EH (cell line): ENCODE results near the gene C12orf43.

Experiments
- DNase-seq: peaks from one replicate; pipeline ENCODE4 v3.0.0-alpha.2; 2015; ENCODE audit warnings: low read depth

C12orf43 gene

DNA sequence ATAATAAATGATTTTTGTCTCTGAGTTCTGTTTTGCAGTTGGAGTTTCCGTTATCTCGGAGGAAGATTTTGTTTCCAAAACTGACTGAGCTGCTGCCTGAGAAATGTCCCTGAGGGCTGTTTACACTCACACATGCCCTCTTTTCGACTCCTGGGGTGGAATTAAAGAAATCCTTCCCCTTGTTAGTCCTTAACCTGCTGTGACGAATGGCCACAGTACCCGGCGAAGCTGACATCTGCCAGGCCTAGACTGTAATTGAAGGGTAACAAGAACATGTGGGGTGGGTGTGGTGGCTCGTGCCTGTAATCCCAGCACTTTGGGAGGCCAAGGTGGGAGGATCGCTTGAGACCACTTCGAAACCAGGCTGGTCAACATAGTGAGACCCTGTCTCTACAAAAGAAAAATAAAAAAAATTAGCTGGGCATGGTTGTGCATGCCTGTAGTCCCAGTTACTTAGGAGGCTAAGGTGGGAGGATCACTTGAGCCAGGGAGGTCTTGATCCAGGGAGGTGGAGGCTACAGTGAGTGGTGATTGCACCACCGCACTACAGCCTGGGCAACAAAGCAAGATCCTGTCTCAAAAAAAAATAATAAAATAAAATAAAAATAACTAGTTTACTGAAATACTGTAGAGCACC, 14.4 kb upstream of the C12orf43 start:
- DNase-seq = no peak

DNA sequence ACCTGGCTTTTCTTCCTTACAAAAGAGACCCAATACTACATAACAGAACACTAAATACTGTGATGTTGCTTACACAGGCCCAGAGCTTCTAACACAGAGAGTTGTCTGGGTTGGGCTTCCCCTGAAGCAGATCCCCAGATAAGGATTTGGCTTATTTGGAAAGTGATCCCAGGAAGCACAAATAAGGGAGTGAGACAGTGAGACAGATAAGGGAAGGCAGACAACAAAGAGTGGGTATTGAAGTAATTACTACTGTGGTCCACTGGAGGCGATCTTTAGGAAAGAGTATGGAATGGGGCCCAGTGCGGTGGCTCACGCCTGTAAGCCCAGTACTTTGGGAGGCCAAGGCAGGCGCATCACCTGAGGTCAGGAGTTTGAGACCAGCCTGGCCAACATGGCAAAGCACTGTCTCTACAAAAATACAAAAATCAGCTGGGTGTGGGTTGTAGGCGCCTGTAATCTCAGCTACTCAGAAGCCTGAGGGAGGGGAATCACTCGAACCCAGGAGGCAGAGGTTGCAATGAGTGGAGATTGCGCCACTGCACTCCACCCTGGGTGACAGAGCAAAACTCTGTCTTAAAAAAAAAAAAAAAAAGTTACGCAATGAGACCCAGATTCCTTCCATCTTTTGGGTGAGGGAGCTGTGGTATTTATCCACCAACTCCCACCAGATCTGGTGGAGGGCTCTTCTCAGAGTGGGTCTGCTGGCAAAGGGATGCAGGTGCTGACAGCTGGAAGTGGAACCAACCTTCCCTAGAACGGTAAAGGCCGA, 10.2 kb upstream of the C12orf43 start:
- DNase-seq = peak; percentile 19

DNA sequence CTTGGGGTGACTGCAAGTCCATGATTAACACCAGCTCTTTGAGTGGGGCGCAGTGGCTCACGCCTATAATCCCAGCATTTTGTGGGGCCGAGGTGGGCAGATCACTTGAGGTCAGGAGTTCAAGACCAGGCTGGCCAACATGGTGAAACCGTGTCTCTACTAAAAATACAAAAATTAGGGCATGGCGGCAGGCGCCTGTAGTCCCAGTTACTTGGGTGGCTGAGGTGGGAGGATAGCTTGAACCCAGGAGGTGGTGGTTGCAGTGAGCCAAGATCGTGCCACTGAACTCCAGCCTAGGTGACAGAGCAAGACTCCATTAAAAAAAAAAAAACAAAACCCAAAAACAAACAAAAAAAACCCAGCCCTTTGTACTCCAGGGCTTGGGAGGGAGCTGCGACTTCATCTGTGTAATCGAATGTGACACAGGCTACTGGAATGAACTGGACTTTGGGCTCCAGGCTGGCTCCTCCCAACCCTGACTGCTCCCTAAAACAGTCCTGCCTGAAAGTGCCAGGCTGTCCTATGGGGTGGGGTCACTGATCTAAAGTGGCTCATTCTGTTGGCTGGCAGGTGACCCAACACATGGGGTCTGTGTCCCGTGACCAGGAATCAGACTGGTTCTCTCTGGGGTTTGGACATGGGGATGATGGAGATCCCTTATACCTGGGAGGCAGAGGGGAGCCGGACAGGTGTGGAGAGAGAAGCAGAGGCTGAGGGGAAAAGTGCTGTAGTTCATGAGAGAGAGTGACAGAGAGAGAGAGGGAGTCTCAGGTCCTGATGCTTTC, 9.3 kb upstream of the C12orf43 start:
- DNase-seq = peak; percentile 19

DNA sequence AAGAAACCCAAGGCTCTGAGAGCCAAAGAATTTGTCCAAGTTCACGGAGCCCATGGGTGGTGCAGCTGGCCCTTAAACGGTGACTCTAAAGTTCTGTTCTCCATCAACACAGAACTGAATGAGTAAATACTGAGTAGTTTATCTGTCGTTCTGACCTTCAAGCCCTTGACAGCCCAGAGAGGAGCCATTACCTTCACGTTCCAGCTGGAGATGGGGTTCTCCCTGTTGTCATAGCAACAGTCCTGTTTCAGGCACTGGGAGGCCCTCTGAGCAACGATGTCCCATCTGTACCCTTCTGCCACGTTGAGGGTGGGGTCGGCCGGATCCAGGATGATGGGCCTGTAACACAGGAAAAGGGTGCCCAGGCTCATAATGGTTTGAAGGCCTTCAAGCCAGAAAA, 7.5 kb upstream of the C12orf43 start:
- no peak for DNase-seq

DNA sequence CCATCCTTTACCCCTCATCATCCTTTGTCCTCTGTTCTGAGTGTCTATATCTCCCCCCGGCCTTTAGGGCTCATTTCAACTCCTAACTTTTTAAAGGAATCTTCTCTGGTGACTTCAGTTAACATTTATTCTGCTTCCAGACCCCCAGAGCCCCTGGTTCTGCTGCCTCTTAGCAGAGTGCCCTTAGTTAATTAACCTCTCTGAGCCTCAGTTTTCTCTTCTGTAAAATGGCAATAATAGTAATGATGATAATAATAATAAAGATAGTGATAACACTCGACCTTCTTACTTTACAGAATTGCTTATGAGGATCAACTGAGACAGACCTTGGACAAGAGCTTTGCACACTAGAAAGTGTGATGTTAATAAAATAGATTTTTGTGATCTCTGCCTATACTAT, 6.4 kb upstream of the C12orf43 start:
- no peak for DNase-seq

DNA sequence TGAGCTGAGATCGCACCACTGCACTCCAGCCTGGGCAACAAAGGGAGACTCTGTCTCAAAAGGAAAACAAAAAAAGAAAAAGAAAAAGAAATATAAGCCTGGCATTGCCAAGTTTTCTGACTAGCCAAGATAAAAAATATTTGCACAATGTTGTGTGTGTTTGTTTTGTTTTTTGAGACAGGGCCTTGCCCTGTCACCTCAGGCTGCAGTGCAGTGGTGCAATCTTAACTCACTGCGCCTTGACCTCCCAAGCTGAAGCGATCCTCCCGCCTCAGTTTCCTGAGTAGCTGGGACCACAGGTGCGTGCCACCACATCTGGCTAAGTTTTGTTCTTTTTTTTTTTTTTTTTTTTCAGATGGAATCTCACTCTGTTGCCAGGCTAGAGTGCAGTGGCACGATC, 5.5 kb upstream of the C12orf43 start:
- no peak for DNase-seq

DNA sequence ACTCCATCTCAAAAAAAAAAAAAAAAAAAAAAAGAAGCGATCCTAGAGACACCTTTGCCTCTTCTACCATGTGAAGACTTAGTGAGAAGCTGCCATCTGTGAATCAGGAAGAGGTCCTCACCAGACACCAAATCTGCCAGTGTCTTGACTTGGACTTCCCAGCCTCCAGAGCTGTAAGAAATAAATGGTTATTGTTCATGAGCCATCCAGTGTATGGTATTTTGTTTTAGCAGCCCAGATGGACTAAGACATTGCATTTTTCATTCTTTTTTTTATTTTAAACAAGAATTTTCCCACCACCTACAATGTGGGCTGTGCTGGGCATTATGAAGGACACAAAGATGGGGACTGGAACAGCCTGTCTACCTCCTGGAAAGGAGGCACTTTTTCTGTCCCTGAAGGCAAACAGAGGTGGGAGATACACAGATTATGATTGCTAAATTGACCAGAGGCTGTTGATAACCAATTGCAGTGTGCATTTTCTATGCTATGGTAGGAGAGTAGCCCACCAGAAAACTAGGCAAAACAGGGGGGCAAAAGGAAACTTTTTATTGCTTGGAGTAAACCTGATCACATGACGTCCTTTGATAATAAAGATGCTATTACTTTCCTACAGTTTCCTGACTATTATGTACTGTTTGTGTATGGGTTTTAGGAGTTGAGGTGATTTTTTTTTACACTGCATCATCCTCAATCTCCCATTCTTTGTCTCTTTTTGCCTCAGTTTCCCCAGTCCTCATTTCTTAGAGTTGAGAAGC, 2.8 kb upstream of the C12orf43 start:
- no peak for DNase-seq

DNA sequence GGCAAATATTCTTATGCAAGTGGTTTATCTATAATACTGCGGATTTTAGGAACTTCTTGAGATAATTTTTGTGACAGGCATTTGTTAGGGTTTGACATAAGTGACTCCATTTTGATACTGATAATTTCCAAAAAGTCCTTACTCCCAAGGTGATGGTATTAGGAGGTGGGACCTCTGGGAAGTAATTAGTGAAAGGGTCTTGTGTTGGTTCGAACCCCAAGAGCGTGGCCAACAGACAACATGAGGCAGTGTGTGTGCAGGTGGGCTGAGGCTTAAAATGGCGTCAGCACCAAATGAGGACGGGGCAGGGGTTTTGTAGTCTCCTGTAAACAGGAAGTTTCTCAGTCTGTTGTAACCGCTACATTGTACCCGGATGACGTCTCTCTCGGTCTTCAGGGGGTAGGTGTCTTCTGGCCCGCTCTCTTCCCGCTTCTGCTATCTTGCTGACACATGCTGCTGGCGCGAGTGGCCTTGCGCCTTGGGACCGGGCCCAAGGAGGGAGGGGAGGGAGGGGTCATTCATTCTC, 1.7 kb upstream of the C12orf43 start:
- no peak for DNase-seq

DNA sequence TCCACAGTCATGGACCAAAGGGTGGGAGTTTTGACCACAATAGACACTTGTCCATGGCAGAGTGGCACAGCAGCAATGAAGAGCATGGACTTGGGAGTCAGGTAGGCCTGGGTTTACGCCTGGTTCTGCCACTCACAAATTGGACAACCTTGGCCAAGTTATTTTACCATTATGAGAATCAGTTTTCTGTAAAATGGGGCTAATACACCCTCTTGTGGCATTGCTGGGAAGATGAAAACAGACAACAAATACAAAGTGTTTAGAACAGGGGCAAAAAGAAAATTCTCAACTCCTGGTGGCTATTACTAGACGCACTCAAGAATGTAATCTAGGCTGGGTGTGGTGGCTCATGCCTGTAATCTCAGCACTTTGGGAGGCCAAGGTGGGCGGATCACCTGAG, 2.6 kb downstream of the C12orf43 start:
- DNase-seq = no peak

DNA sequence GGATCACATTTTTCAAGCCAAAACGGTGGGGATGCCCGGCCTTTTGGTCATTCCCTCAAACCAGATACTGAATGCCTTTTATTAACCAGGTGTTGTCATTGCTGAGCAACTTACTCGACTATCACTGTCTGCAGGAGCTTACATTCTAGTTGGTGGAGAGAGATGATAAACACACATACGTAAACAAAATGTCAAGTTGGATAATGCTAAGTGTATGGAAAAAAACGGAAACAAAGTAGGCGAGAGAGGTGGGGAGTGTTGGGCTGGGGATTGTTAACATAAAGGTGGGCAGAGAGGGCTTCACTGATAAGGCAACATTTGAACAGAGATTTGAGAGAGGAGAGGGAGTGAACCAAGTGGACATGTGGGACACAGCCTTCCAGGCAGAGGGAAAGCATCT, 4.5 kb downstream of the C12orf43 start:
- DNase-seq = no peak

DNA sequence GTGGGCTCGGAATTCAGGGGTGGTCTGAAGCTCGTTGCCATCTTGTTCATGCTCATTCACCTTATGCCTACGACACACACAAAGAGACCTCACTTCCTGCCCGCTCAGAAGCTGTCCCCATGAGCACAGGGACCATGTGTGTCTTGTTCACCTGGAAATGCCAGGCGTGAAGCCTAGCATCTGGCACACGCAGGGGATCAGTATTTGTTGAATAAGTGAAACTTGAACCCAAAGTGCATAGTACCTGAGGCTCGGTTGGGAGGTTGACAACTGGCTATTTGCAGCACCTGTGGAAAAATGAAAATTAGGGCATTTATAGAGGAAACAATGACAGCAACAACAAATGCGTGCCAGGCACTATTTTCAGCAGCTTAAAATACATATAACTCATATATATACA, 5.4 kb downstream of the C12orf43 start:
- DNase-seq = no peak

DNA sequence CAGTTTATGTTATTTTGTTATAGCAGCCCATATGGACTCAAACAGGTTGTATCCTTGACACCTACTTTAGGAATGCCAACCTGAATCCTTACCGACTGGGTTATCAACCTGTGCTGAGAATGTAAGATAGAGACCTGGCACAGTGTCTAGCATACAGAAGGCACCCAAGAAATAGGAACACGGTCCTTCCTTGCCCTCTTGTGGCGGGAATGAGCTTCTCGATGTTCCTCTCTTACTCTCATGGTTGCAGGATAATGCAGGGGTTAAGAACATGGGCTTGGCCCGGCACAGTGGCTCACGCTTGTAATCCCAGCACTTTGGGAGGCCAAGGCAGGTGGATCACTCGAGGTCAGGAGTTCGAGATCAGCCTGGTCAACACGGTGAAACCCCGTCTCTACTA, 6.5 kb downstream of the C12orf43 start:
- peak; percentile 48 for DNase-seq

DNA sequence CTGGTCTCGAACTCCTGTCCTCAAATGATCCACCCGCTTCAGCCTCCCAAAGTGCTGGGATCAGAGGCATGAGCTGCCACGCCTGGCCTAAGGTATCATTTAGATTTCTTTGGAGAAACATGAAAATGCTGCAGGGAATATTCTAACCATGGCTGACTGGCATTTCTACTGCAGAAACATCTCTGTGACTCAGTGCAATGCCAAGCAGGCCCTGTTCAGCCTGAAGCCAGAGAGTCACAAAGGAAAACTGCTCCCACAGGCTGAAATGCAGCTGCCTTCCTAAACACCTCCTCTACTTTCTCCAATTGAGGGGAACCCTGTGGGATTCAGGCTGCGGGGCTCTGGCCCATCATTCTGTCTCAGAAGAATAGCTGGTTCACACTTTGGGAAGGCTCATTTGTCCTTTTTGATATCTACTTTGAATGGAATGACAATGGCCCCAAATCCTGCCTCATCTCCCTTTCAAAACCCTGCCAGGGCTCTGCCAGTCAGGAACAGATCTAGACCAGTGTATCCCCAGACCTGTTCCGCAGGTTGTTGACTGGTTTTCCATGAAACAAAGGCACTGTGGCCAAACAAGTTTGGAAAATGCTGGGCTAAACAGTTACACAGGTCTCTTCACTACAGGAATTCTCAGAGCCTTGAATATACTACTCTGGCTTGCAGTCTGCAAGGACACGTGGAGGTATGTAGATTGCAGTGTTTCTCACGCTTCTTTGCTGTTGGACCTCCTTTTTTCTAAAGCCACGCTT, 7.8 kb downstream of the C12orf43 start:
- DNase-seq = no peak

DNA sequence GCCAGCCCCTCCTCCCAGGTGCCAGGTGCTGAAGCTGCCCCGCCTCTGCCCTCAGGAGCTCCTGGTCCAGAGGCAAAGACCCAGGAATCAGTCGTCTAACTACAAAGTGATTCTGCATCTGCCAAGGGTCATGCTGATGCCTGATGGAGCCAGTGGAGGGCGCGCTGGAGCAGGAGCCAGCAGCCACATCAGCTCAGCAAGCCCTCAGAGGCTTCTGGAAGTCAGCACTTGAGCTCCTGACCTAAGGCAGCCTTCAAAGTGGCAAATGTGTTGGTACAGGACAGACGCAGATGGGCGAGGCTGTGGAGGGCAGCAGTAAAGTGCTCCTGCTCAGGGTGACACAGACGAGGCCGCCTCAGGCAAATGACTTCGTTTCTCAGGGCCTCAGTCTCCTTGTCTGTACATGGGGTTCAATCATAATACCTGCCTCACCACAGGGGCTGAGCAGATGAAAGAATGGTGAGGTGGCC, 10.9 kb downstream of the C12orf43 start:
- DNase-seq = peak; percentile 52

DNA sequence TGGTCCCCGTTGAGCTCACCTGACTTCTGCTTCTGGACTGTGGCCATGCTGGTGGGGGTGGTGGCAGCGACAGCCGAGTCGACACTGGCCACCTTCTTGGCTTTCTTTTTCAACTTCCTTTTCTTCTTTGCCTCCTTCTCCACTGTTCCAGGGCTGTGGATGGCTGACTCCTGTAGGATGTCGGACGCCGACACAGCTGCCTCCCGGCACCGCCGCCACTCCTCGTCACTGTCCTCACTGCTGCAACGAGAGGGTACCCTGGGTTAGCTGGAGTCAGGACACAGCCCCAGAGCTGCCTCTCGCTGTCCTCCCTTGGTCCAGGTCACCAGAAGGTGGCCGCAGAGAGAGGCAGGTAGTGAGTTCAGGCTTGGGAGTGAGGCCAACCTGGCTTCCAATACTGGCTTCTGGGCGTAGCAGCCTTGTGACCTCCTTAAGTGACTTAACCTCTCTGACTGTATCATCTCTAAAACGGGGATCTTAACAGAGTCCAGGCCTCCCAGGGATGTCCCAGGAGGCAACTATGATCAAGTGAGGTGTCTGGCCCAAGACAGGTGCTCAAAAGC, 12.0 kb downstream of the C12orf43 start:
- no peak for DNase-seq

DNA sequence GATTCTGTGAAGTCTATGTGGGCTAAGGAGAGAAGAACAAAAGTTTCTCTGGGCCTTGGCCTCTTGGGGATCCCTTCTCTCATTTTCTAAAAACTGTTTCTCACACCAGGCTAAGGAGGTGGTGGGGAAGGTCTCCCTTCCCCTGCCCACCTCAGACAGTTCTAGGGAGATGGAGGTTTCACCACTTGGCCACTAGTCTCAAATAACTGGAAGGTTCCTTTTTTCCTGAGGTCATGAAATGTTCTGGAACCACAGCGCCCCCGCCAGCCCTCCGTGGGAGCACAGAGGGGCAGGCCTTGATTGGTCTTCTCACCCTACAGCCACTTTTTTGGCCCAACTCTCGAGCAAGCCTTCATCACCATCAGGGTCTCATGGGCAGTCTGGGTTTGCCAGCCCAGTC, 12.6 kb downstream of the C12orf43 start:
- no peak for DNase-seq

DNA sequence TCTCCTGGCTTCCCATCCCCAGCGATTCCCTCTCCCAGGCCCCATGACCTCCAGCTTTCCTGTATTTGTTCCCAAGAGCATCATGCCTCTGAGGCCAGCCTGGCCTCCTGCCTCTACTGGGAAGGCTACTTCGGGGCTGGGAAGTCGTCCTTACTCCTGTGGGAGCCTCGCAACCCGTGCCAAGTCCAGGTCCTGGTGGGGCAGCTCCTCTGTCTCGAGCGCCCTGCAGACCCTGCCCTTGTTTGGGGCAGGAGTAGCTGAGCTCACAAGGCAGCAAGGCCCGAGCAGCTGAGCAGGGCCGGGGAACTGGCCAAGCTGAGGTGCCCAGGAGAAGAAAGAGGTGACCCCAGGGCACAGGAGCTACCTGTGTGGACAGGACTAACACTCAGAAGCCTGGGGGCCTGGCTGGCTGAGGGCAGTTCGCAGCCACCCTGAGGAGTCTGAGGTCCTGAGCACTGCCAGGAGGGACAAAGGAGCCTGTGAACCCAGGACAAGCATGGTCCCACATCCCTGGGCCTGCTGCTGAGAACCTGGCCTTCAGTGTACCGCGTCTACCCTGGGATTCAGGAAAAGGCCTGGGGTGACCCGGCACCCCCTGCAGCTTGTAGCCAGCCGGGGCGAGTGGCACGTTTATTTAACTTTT, 14.3 kb downstream of the C12orf43 start:
- DNase-seq = no peak

DNA sequence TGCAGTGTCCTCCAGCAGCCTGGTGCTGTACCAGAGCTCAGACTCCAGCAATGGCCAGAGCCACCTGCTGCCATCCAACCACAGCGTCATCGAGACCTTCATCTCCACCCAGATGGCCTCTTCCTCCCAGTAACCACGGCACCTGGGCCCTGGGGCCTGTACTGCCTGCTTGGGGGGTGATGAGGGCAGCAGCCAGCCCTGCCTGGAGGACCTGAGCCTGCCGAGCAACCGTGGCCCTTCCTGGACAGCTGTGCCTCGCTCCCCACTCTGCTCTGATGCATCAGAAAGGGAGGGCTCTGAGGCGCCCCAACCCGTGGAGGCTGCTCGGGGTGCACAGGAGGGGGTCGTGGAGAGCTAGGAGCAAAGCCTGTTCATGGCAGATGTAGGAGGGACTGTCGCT, 15.2 kb downstream of the C12orf43 start:
- DNase-seq = no peak

DNA sequence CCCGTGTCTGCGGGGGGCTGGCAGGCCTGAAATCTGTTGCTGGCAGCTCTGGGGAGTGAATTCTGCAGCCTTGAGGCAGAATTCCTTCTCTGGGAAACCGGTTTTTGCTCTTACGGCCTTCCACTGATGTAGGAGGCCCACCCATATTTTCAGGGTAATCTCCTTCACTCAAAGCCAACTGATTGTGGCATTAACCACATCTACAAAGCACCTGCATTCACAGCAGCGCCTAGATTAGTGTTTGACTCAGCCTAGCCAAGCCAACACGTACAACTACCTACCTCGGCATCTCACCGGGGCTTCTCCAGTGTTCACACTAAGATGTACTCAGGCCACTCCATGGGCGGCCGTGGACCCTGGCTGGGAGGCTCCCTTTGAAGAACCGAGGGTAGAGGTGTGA, 15.8 kb downstream of the C12orf43 start:
- DNase-seq = no peak
